HEK293T (cell line): Measurements from ENCODE around the gene TMC5.

Experiments
- CTCF ChIA-PET: fragments of 350-600 bp; formaldehyde crosslinking; extraction: SDS; loops from one replicate; lab custom pipeline; 2021; ENCODE audit warnings: antibody characterized with exemption, inconsistent platforms; lab: Yijun Ruan, JAX
- POLR2A ChIA-PET: fragments of 350-600 bp; formaldehyde crosslinking; extraction: SDS; loops from one replicate; lab custom pipeline; 2020; ENCODE audit warnings: antibody characterized with exemption, inconsistent platforms; lab: Yijun Ruan, JAX
- DNase-seq: peaks from one replicate; pipeline ENCODE4 v3.0.0; 2012; ENCODE audit warnings: mixed read lengths; ENCODE audit errors: extremely low spot score
- ARNT ChIP-seq: fragments of 450-650 bp; IDR thresholded peaks from 2 replicates; pipeline ENCODE4 v1.6.1; 2017; ENCODE audit warnings: mild to moderate bottlenecking
- BHLHE40 ChIP-seq: fragments of 450-650 bp; IDR thresholded peaks from 2 replicates; pipeline ENCODE4 v1.6.1; 2016; ENCODE audit warnings: mild to moderate bottlenecking, moderate library complexity, borderline replicate concordance
- CTBP1 ChIP-seq: fragments of 450-650 bp; IDR thresholded peaks from 2 replicates; pipeline ENCODE4 v1.6.1; 2016; ENCODE audit warnings: borderline replicate concordance
- ELF4 ChIP-seq: fragments of 450-650 bp; IDR thresholded peaks from 2 replicates; pipeline ENCODE4 v1.6.1; 2017; ENCODE audit warnings: antibody characterized with exemption
- FOXA1 ChIP-seq: fragments of 450-650 bp; IDR thresholded peaks from 2 replicates; pipeline ENCODE4 v1.6.1; 2016; ENCODE audit warnings: mild to moderate bottlenecking
- FOXK2 ChIP-seq: fragments of 450-650 bp; IDR thresholded peaks from 2 replicates; pipeline ENCODE4 v1.6.1; 2016; ENCODE audit warnings: mild to moderate bottlenecking
- FOXM1 ChIP-seq: fragments of 450-650 bp; IDR thresholded peaks from 2 replicates; pipeline ENCODE4 v1.6.1; 2017; ENCODE audit warnings: mild to moderate bottlenecking, borderline replicate concordance
- HDGF ChIP-seq: fragments of 450-650 bp; IDR thresholded peaks from 2 replicates; pipeline ENCODE4 v1.6.1; 2017; ENCODE audit warnings: antibody characterized with exemption, borderline replicate concordance
- L3MBTL2 ChIP-seq: fragments of 450-650 bp; conservative IDR thresholded peaks from 2 replicates; pipeline ENCODE4 v1.6.1; 2016; ENCODE audit warnings: mild to moderate bottlenecking
- LEF1 ChIP-seq: fragments of 450-650 bp; IDR thresholded peaks from 2 replicates; pipeline ENCODE4 v1.6.1; 2017; ENCODE audit warnings: mild to moderate bottlenecking, borderline replicate concordance
- NFRKB ChIP-seq: fragments of 450-650 bp; IDR thresholded peaks from 2 replicates; pipeline ENCODE4 v1.6.1; 2016; ENCODE audit warnings: mild to moderate bottlenecking, moderate library complexity
- SP1 ChIP-seq: fragments of 450-650 bp; IDR thresholded peaks from 2 replicates; pipeline ENCODE4 v1.6.1; 2017
- SUZ12 ChIP-seq: fragments of 450-650 bp; IDR thresholded peaks from 2 replicates; pipeline ENCODE4 v1.6.1; 2016; ENCODE audit warnings: mild to moderate bottlenecking
- TARDBP ChIP-seq: fragments of 450-650 bp; IDR thresholded peaks from 2 replicates; pipeline ENCODE4 v1.6.1; 2016
- ZNF384 ChIP-seq: fragments of 450-650 bp; IDR thresholded peaks from 2 replicates; pipeline ENCODE4 v1.6.1; 2016
- TF ChIP-seq, protein P1 (sequence below): fragments of 450-650 bp; IDR thresholded peaks from 2 replicates; pipeline ENCODE4 v1.6.1; 2016

The TMC5 gene

DNA sequence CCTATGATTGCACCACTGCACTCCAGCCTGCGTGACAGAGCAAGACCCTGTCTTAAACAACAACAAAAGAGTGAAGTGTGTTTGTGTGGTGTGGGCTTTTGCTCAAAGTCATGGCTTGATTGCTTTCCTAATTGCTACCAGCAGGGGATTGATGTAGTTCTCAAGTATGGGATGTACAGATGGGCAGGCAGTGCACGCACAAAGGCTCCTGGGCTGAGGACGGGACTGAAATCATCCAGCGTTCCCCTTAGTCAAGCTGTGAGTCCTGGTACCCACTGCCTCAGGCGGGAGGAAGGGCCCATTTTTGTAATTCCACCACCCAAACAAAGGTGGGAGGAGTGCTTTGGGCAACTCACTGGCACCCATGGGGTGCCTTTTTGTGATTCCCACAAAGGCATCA is 56.9 kb downstream of the TMC5 start:
- no peak for DNase-seq
- ChIA-PET POLR2A (no interaction called here), CTCF (no interaction called here)
- TF ChIP-seq BHLHE40: no peak
- TF ChIP-seq, protein P1, sequence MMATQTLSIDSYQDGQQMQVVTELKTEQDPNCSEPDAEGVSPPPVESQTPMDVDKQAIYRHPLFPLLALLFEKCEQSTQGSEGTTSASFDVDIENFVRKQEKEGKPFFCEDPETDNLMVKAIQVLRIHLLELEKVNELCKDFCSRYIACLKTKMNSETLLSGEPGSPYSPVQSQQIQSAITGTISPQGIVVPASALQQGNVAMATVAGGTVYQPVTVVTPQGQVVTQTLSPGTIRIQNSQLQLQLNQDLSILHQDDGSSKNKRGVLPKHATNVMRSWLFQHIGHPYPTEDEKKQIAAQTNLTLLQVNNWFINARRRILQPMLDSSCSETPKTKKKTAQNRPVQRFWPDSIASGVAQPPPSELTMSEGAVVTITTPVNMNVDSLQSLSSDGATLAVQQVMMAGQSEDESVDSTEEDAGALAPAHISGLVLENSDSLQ: no peak
- TF ChIP-seq ELF4: no peak
- TF ChIP-seq ARNT: no peak
- no peak for TF ChIP-seq ZNF384
- TF ChIP-seq TARDBP: no peak
- no peak for TF ChIP-seq CTBP1
- TF ChIP-seq FOXK2: no peak
- no peak for TF ChIP-seq HDGF
- TF ChIP-seq LEF1: no peak
- TF ChIP-seq FOXM1: no peak
- no peak for TF ChIP-seq SUZ12
- no peak for TF ChIP-seq L3MBTL2
- no peak for TF ChIP-seq SP1

DNA sequence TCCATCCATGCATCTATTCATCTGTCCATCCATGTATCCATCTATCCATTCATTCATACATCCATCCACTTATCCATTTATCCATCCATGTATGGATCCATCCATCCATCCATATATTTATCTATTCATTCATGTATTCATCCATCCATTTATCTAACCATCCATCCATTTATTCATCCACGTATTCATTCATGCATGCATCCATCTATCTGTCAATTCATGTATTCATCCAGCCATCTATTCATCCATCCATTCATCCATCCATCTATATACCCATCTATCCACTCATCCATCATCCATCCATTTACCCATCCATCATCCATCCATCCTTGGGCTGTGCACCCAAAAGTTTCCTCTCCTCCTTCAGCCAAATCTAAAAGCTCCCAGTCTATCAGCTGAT is 60.8 kb downstream of the TMC5 start:
- CTCF ChIA-PET: no interaction called here
- DNase-seq: no peak
- TF ChIP-seq FOXM1 (no peak), NFRKB (no peak), ZNF384 (no peak), TARDBP (no peak), L3MBTL2 (no peak), ARNT (no peak), HDGF (no peak), BHLHE40 (no peak), SP1 (no peak), ELF4 (no peak), LEF1 (no peak), CTBP1 (no peak), FOXK2 (no peak), SUZ12 (no peak), FOXA1 (no peak)
- TF ChIP-seq, protein P1: no peak
- POLR2A ChIA-PET: no interaction called here

DNA sequence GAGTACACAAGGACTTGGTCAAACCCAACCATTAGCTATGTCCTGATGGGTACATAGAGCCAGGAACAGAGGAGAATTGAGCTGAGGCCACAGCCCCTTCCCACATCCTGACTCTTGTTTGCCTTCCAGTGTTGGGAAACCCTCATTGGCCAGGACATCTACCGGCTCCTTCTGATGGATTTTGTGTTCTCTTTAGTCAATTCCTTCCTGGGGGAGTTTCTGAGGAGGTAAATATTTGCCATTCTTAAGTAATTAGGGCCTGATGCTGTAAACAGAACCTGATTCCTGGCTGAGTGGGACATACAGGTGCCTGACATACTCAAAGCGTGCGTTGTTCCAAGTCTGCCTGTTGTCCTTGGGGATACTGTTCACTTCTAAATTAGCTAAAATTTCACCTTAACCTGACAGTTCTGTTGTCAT is 61.6 kb downstream of the TMC5 start:
- ChIA-PET POLR2A (no interaction called here), CTCF (no interaction called here)
- no peak for DNase-seq
- TF ChIP-seq L3MBTL2 (no peak), FOXM1 (no peak), BHLHE40 (no peak), LEF1 (no peak), SUZ12 (no peak), HDGF (no peak), SP1 (no peak)

GRCh38 chr16:19481296-19481695 is 63.6 kb downstream of the TMC5 start:
- DNase-seq: no peak
- TF ChIP-seq TARDBP (no peak), FOXA1 (no peak), L3MBTL2 (no peak), SUZ12 (no peak), ELF4 (no peak), ARNT (no peak), SP1 (no peak), LEF1 (no peak), CTBP1 (no peak), FOXM1 (no peak), HDGF (no peak), FOXK2 (no peak), BHLHE40 (no peak), NFRKB (no peak), ZNF384 (no peak)
- TF ChIP-seq, protein P1: no peak
- ChIA-PET CTCF (no interaction called here), POLR2A (no interaction called here)

DNA sequence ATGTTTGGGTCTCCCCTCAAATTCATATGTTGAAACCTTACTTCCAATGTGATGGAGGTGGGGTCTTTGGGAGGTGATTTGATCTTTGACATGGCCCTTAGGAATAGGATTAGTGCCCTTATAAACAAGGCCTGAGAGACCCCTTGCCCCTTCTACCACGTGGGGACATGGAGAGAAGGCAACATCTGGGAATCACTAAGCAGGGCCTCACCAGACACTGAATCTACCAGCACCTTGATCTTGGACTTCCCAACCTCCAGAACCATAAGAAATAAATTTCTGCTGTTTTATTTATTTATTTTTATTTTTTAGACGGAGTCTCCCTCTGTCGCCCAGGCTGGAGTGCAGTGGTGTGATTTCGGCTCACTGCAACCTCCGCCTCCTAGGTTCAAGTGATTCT is 64.1 kb downstream of the TMC5 start:
- TF ChIP-seq CTBP1 (no peak), ZNF384 (no peak), FOXM1 (no peak), SUZ12 (no peak), SP1 (no peak), LEF1 (no peak), ARNT (no peak), ELF4 (no peak), NFRKB (no peak), BHLHE40 (no peak)
- TF ChIP-seq, protein P1: no peak
- DNase-seq: no peak
- ChIA-PET CTCF (no interaction called here), POLR2A (no interaction called here)

GRCh38 chr16:19482291-19482690 is 64.6 kb downstream of the TMC5 start:
- CTCF ChIA-PET: no interaction called here
- POLR2A ChIA-PET: no interaction called here
- DNase-seq: no peak
- TF ChIP-seq LEF1 (no peak), L3MBTL2 (no peak), ZNF384 (no peak)
- TF ChIP-seq, protein P1: no peak
